HG03457 (cell line): ENCODE measurements around the gene ANKFY1.
"Not testable (repeated sequence)": the region's sequence is repeated elsewhere in the genome, so short reads cannot be mapped to it uniquely, and the experiment has no call there.

ENCODE experiments used
- ATAC-seq: cut with Tn5 transposase; IDR thresholded peaks from one replicate; pipeline ENCODE4 v1.9.1; 2021; ENCODE audit warnings: moderate number of reproducible peaks; ENCODE audit not compliant: unreplicated experiment

ANKFY1 gene

GRCh38 chr17:4262703-4263102, 1.1 kb downstream of the ANKFY1 start:
- ATAC-seq = no peak

- no peak for ATAC-seq
Observed at GRCh38 chr17:4261452-4261851, 2.3 kb downstream of the ANKFY1 start.

- no peak for ATAC-seq
Observed at GRCh38 chr17:4258867-4259266, 4.9 kb downstream of the ANKFY1 start.

GRCh38 chr17:4256952-4257351, 6.8 kb downstream of the ANKFY1 start:
- no peak for ATAC-seq

- not testable (repeated sequence) for ATAC-seq
Observed at GRCh38 chr17:4255271-4255670, 8.5 kb downstream of the ANKFY1 start.

- ATAC-seq = no peak
Observed at GRCh38 chr17:4250887-4251286, 12.9 kb downstream of the ANKFY1 start.

GRCh38 chr17:4249452-4250029, 14.2 kb downstream of the ANKFY1 start:
- ATAC-seq = no peak

GRCh38 chr17:4248504-4249277, 15.1 kb downstream of the ANKFY1 start:
- no peak for ATAC-seq

- ATAC-seq = no peak
Observed at GRCh38 chr17:4247971-4248388, 15.8 kb downstream of the ANKFY1 start.

GRCh38 chr17:4247361-4247970, 16.3 kb downstream of the ANKFY1 start:
- ATAC-seq = no peak

GRCh38 chr17:4246674-4247073, 17.1 kb downstream of the ANKFY1 start:
- no peak for ATAC-seq

GRCh38 chr17:4241535-4241934, 22.2 kb downstream of the ANKFY1 start:
- ATAC-seq = no peak

GRCh38 chr17:4236456-4236855, 27.3 kb downstream of the ANKFY1 start:
- no peak for ATAC-seq

- ATAC-seq = no peak
Observed at GRCh38 chr17:4235372-4236279, 28.2 kb downstream of the ANKFY1 start.

- ATAC-seq = no peak
Observed at GRCh38 chr17:4234401-4234800, 29.4 kb downstream of the ANKFY1 start.

GRCh38 chr17:4233668-4234258, 30.0 kb downstream of the ANKFY1 start:
- no peak for ATAC-seq

GRCh38 chr17:4232168-4232813, 31.5 kb downstream of the ANKFY1 start:
- ATAC-seq = no peak

GRCh38 chr17:4229627-4230541, 33.9 kb downstream of the ANKFY1 start:
- no peak for ATAC-seq
